ENCODE measurements around the gene QPRT. TPM values are rescaled to one million over a fixed set of nuclear protein-coding genes. Genes with fewer than 3 reads are reported as not detected.
A peak's percentile ranks its signal among the peaks of the same experiment; 100 is the strongest.

QPRT gene
- total and polyA plus RNA-seq, 2 donors (not counting 1 experiment from before 2014, with no cell fraction given) = 27.7 to 94.0 TPM

DNA sequence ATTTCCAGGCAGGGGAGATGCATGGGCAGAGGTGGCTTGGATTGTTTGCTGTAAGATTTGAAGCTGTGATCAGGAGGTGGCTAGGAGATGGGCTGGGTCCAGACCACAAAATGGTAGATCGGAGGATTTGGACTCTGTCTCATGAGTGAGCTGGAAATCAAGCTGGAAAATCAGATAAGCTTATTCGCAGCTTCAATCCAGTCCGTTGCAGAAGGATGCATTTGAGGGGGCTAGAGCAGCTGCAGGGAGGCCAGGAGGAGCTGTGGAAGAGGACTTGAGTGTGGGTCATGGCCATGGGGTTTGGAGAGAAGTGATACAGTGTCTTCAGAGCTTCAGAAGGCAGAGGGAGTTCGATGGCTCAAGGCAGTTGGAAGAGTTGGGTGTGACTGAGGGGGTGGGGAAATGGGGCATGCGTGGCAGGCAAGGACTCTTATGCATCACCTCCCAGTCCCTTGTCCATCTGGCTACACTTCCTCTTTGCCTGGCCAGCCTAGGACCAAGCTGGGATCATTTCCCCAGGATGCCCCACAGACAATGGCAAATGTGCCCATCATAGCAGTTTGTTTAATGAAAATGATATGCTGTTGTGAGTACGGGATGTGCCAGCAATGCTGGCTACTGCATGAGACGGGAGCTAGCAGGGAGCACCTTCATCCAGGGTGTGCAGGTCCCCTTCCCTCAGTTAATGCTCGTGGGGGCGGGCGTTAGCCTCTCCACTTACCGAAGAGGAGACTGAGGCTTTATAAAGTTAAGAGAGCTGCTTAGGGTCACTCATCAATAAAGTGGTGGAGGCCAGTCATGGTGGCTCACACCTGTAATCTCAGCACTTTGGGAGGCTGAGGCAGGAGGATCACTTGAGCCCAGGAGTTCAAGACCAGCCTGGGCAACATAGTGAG lies 20.6 kb downstream of the QPRT start:
- Histone ChIP-seq H3K4me1 (ENCODE audit: control insufficient read depth, extremely low read depth, insufficient read depth, low read length) (no peaks in the 10 kb centered on the region), H3K27me3 (ENCODE audit: control insufficient read depth, insufficient read depth, low read length) (no peaks in the 10 kb centered on the region), H4K20me1 (ENCODE audit: control insufficient read depth, extremely low read depth, insufficient read depth, low read length) (no peaks in the 10 kb centered on the region), H3K36me3 (ENCODE audit: control insufficient read depth, insufficient read depth, low read length) (no peaks in the 10 kb centered on the region), H3K79me2 (ENCODE audit: control insufficient read depth, insufficient read depth, low read length) (no peaks in the 10 kb centered on the region), H3K9ac (ENCODE audit: insufficient read depth, low read length) (no peak overlapping the region), H3K4me2 (ENCODE audit: extremely low read depth, insufficient read depth, low read length) (no peak overlapping the region), H3K4me3 (replicated peaks in 1 of 4; ENCODE audit: control extremely low read depth in 1 of 4, insufficient read depth in 1 of 4, low read depth in 3 of 4, low read length in 4 of 4) (no peak overlapping the region), H2AFZ (ENCODE audit: low read length) (no peak overlapping the region), H3K27ac (ENCODE audit: insufficient read depth, low read length) (no peak overlapping the region), H3K9me3 (ENCODE audit: control insufficient read depth, insufficient read depth, low read depth, low read length) (no peaks in the 10 kb centered on the region)
- TF ChIP-seq, protein P1, sequence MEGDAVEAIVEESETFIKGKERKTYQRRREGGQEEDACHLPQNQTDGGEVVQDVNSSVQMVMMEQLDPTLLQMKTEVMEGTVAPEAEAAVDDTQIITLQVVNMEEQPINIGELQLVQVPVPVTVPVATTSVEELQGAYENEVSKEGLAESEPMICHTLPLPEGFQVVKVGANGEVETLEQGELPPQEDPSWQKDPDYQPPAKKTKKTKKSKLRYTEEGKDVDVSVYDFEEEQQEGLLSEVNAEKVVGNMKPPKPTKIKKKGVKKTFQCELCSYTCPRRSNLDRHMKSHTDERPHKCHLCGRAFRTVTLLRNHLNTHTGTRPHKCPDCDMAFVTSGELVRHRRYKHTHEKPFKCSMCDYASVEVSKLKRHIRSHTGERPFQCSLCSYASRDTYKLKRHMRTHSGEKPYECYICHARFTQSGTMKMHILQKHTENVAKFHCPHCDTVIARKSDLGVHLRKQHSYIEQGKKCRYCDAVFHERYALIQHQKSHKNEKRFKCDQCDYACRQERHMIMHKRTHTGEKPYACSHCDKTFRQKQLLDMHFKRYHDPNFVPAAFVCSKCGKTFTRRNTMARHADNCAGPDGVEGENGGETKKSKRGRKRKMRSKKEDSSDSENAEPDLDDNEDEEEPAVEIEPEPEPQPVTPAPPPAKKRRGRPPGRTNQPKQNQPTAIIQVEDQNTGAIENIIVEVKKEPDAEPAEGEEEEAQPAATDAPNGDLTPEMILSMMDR (conservative IDR thresholded peaks at IDR 0.05 in 1 of 2, IDR thresholded peaks at IDR 0.05 in 1 of 2; ENCODE audit: low read depth in 1 of 2, low read length in 2 of 2) = no peak
- no peak for TF ChIP-seq EZH2 (IDR thresholded peaks at IDR 0.05; ENCODE audit: low read length, missing control alignments)
- no peak for DNase-seq (ENCODE audit: low read depth in 2 of 2)

DNA sequence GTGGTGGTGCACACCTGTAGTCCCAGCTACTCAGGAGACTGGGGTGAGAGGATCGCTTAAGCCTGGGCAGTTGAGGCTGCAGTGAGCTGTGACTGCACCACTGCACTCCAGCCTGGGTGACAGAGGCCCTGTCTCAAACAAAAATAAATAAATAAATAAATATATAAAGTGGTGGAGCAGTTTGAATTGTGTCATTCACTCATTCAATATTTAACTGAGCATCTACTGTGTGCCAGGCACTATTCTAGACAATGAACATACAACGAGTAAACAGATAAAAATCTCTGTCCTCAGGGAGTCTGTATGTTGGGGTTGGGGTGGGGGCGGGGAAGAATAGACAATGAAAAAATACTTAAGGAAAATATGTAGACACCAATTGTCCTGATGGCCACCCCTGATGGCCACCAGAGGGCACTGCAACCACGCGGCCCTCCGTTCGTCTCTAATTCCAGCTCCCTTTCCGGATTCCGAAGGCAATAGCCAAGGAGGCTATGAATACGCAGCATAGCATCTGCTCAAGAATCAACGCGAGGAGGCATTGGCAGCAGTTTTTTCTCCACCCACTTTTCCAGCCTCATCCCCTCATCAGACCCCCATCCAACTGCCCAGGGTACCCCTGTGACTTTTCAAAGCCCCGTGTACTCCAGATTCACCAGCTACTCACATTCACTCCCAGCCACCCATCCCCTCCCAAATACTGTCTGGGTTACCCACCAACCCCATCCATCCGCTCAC lies 21.4 kb downstream of the QPRT start:
- H2AFZ ChIP-seq (ENCODE audit: low read length) = peak overlapping the region; percentile 29

DNA sequence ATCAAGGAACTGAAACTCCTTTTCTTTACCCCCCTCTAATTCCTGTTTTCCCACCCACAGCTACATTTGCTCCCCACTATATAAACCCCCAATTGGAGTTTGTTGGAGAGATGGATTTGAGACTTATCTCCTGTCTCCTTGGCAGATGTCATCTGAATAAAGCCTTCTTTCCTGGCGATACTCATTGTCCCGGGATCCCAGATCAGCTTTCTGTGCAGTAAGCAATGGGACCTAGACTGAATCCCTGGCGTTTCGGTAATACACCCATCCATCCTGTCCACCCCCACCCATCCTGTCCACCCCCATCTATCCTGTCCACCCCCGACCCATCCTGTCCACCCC lies 22.2 kb downstream of the QPRT start:
- H3K9ac ChIP-seq (ENCODE audit: insufficient read depth, low read length) = no peak overlapping the region
- no peaks in the 10 kb centered on the region for H3K4me1 ChIP-seq (ENCODE audit: control insufficient read depth, extremely low read depth, insufficient read depth, low read length)
- H3K27ac ChIP-seq (ENCODE audit: insufficient read depth, low read length) = no peak overlapping the region
- H3K4me2 ChIP-seq (ENCODE audit: extremely low read depth, insufficient read depth, low read length) = no peak overlapping the region
- TF ChIP-seq, protein P1 (conservative IDR thresholded peaks at IDR 0.05 in 1 of 2, IDR thresholded peaks at IDR 0.05 in 1 of 2; ENCODE audit: low read depth in 1 of 2, low read length in 2 of 2) = no peak
- TF ChIP-seq EZH2 (IDR thresholded peaks at IDR 0.05; ENCODE audit: low read length, missing control alignments) = no peak
- H3K79me2 ChIP-seq (ENCODE audit: control insufficient read depth, insufficient read depth, low read length) = no peaks in the 10 kb centered on the region
- no peak overlapping the region for H2AFZ ChIP-seq (ENCODE audit: low read length)
- no peaks in the 10 kb centered on the region for H3K36me3 ChIP-seq (ENCODE audit: control insufficient read depth, insufficient read depth, low read length)
- H3K4me3 ChIP-seq (replicated peaks in 1 of 4; ENCODE audit: control extremely low read depth in 1 of 4, insufficient read depth in 1 of 4, low read depth in 3 of 4, low read length in 4 of 4) = no peak overlapping the region
- H3K27me3 ChIP-seq (ENCODE audit: control insufficient read depth, insufficient read depth, low read length) = no peaks in the 10 kb centered on the region
- no peaks in the 10 kb centered on the region for H4K20me1 ChIP-seq (ENCODE audit: control insufficient read depth, extremely low read depth, insufficient read depth, low read length)
- no peak for DNase-seq (ENCODE audit: low read depth in 2 of 2)
- no peaks in the 10 kb centered on the region for H3K9me3 ChIP-seq (ENCODE audit: control insufficient read depth, insufficient read depth, low read depth, low read length)

More for the DNA sequence above, 21.4 kb downstream of the QPRT start:
- H3K36me3 ChIP-seq (ENCODE audit: control insufficient read depth, insufficient read depth, low read length) = no peaks in the 10 kb centered on the region
- no peaks in the 10 kb centered on the region for H3K9me3 ChIP-seq (ENCODE audit: control insufficient read depth, insufficient read depth, low read depth, low read length)
- TF ChIP-seq EZH2 (IDR thresholded peaks at IDR 0.05; ENCODE audit: low read length, missing control alignments) = no peak
- TF ChIP-seq, protein P1 (conservative IDR thresholded peaks at IDR 0.05 in 1 of 2, IDR thresholded peaks at IDR 0.05 in 1 of 2; ENCODE audit: low read depth in 1 of 2, low read length in 2 of 2) = peak; percentile 87 to 90
- peak overlapping the region; percentile 37 for H3K4me2 ChIP-seq (ENCODE audit: extremely low read depth, insufficient read depth, low read length)
- H4K20me1 ChIP-seq (ENCODE audit: control insufficient read depth, extremely low read depth, insufficient read depth, low read length) = no peaks in the 10 kb centered on the region
- peak; percentile 80 to 89 for DNase-seq (ENCODE audit: low read depth in 2 of 2)
- no peaks in the 10 kb centered on the region for H3K4me1 ChIP-seq (ENCODE audit: control insufficient read depth, extremely low read depth, insufficient read depth, low read length)
- H3K9ac ChIP-seq (ENCODE audit: insufficient read depth, low read length) = no peak overlapping the region
- no peaks in the 10 kb centered on the region for H3K79me2 ChIP-seq (ENCODE audit: control insufficient read depth, insufficient read depth, low read length)
- no peak overlapping the region for H3K27ac ChIP-seq (ENCODE audit: insufficient read depth, low read length)
- H3K27me3 ChIP-seq (ENCODE audit: control insufficient read depth, insufficient read depth, low read length) = no peaks in the 10 kb centered on the region
- H3K4me3 ChIP-seq (replicated peaks in 1 of 4; ENCODE audit: control extremely low read depth in 1 of 4, insufficient read depth in 1 of 4, low read depth in 3 of 4, low read length in 4 of 4) = no peak overlapping the region
